ENCODE results near the gene THADA. TPM values are rescaled to one million over a fixed set of nuclear protein-coding genes. Genes with fewer than 3 reads are reported as not detected.

Gene THADA
- total and polyA plus RNA-seq, 2 donors (not counting 3 experiments of a cell fraction or from before 2014, with no cell fraction given), result 22.6 to 25.3 TPM

DNA sequence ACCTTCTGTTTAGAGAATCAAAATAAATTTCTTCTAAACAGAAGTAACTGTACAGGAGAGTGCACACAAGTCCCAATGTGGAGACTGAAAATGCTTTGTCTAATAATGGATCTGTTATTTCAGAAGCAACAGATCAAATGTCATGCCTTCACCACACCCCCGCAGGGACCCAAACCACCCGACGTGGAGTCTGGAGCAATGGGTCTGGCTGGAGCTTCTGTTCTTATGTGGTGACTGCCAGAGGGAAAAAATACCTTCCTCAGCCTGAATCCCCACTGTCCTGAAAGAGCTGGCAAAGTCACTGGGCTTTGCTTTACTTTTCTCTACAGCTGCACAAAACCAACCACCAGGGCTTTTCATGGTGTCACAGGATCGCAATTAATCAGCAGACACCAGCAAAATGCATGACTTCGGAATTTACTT is 250.4 kb downstream of the THADA start:
- no peak overlapping the region for H2AFZ ChIP-seq (ENCODE audit: low read depth, low read length)
- no peaks in the 10 kb centered on the region for H3K79me2 ChIP-seq (ENCODE audit: control insufficient read depth, insufficient read depth, low read length)
- no peak overlapping the region for H3K9ac ChIP-seq (replicated peaks; ENCODE audit: extremely low read depth, insufficient read depth, low read length)
- H3K4me3 ChIP-seq (replicated peaks in 1 of 3; ENCODE audit: insufficient read depth in 1 of 3, low read depth in 1 of 3, low read length in 3 of 3), result no peak overlapping the region
- no peaks in the 10 kb centered on the region for H3K9me1 ChIP-seq (replicated peaks; ENCODE audit: control insufficient read depth, extremely low read depth, insufficient read depth, low read length)
- ChIA-PET CTCF (interaction anchor here (1.1 to 2.1 kb wide), 2 partner anchors 27 to 74 kb away, joined by 4 to 5 read pairs; no protein-coding TSS in a partner anchor), POLR2A (no interaction called here)
- peak overlapping the region; percentile 35 for H3K27ac ChIP-seq (ENCODE audit: insufficient read depth, low read depth, low read length)
- TF ChIP-seq EZH2 (IDR thresholded peaks at IDR 0.05; ENCODE audit: borderline replicate concordance, low read depth, low read length, severe bottlenecking) (no peak), FOS (IDR thresholded peaks at IDR 0.05; ENCODE audit: borderline replicate concordance, insufficient read depth, low read length) (no peak), JUN (IDR thresholded peaks at IDR 0.05; ENCODE audit: borderline replicate concordance, insufficient read depth, insufficient read length, low read depth) (no peak), GATA2 (IDR thresholded peaks at IDR 0.05; ENCODE audit: insufficient read depth, insufficient read length, low read depth, low read length) (no peak)
- TF ChIP-seq, protein P1, sequence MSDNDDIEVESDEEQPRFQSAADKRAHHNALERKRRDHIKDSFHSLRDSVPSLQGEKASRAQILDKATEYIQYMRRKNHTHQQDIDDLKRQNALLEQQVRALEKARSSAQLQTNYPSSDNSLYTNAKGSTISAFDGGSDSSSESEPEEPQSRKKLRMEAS (IDR thresholded peaks at IDR 0.05; ENCODE audit: insufficient read depth, insufficient read length), result no peak
- TF ChIP-seq, protein P2, sequence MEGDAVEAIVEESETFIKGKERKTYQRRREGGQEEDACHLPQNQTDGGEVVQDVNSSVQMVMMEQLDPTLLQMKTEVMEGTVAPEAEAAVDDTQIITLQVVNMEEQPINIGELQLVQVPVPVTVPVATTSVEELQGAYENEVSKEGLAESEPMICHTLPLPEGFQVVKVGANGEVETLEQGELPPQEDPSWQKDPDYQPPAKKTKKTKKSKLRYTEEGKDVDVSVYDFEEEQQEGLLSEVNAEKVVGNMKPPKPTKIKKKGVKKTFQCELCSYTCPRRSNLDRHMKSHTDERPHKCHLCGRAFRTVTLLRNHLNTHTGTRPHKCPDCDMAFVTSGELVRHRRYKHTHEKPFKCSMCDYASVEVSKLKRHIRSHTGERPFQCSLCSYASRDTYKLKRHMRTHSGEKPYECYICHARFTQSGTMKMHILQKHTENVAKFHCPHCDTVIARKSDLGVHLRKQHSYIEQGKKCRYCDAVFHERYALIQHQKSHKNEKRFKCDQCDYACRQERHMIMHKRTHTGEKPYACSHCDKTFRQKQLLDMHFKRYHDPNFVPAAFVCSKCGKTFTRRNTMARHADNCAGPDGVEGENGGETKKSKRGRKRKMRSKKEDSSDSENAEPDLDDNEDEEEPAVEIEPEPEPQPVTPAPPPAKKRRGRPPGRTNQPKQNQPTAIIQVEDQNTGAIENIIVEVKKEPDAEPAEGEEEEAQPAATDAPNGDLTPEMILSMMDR (IDR thresholded peaks at IDR 0.05; ENCODE audit: extremely low read depth in 1 of 2, insufficient read depth in 1 of 2, low read depth in 1 of 2, low read length in 2 of 2), result no peak
- DNase-seq (ENCODE audit: low read depth, low spot score) (peak; percentile 36), FAIRE-seq (no peak)
- H3K36me3 ChIP-seq (ENCODE audit: control insufficient read depth in 2 of 2, extremely low read depth in 1 of 2, insufficient read depth in 2 of 2, low read length in 2 of 2), result no peaks in the 10 kb centered on the region
- H3K4me2 ChIP-seq (ENCODE audit: insufficient read depth, low read length), result peak overlapping the region; percentile 74
- peaks cover 40% of the 10 kb centered on the region for H3K4me1 ChIP-seq (ENCODE audit: control insufficient read depth, extremely low read depth, insufficient read depth, low read length)
- no TSS peak for BruUV-seq (replicated peaks)
- dilution Hi-C loops (cut with MboI; ENCODE audit: extremely low pct_ligation_motif_present, low sequenced_read_pairs) (no loop called here), intact Hi-C loops (cut with micrococcal nuclease) (no loop called here)
- H3K9me3 ChIP-seq (replicated peaks; ENCODE audit: control insufficient read depth, insufficient read depth, low read length), result no peaks in the 10 kb centered on the region
- H3K27me3 ChIP-seq (ENCODE audit: control insufficient read depth in 2 of 2, insufficient read depth in 2 of 2, low read length in 2 of 2), result no peaks in the 10 kb centered on the region
- H4K20me1 ChIP-seq (replicated peaks; ENCODE audit: control insufficient read depth, extremely low read depth, insufficient read depth, low read length), result no peaks in the 10 kb centered on the region

Data from endothelial cell of umbilical vein (primary cell).